ENCODE data around the gene TMED8.
"Not testable (repeated sequence)": the region's sequence is repeated elsewhere in the genome, so short reads cannot be mapped to it uniquely, and the experiment has no call there.

DNA sequence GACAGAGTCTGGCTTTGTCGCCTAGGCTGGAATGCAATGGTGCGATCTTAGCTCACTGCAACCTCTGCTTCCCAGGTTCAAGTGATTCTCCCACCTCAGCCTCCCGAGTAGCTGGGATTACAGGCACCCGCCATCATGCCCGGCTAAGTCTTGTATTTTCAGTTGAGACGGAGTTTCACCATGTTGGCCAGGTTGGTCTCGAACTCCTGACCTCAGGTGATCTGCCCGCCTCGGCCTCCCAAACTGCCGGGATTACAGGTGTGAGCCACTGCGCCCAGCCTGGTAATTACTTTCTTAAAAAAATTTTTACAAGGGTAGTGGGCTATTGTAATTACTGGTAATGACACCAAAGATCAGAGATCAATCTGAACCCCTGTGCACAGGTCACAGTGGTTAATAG is 58.1 kb downstream of the TMED8 start:
- TF ChIP-seq, protein P1, sequence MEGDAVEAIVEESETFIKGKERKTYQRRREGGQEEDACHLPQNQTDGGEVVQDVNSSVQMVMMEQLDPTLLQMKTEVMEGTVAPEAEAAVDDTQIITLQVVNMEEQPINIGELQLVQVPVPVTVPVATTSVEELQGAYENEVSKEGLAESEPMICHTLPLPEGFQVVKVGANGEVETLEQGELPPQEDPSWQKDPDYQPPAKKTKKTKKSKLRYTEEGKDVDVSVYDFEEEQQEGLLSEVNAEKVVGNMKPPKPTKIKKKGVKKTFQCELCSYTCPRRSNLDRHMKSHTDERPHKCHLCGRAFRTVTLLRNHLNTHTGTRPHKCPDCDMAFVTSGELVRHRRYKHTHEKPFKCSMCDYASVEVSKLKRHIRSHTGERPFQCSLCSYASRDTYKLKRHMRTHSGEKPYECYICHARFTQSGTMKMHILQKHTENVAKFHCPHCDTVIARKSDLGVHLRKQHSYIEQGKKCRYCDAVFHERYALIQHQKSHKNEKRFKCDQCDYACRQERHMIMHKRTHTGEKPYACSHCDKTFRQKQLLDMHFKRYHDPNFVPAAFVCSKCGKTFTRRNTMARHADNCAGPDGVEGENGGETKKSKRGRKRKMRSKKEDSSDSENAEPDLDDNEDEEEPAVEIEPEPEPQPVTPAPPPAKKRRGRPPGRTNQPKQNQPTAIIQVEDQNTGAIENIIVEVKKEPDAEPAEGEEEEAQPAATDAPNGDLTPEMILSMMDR (conservative IDR thresholded peaks at IDR 0.05), result not testable (repeated sequence)
- TF ChIP-seq EZH2 (IDR thresholded peaks at IDR 0.05; ENCODE audit: low read depth), result not testable (repeated sequence)

All from PC-9 (cell line).